Stimulated activated CD4-positive, alpha-beta T cell treated with anti-CD3 and anti-CD28 coated beads, TNF-alpha, amount 100 ng/mL, for 48 hours (primary cell): ENCODE results near the gene CYB561D1.

Source experiments
- DNase-seq, 3 donors: peaks; one replicate each; pipeline ENCODE4 v3.0.0-alpha.2; 2020; ENCODE audit warnings: low read depth in 3 of 3

Gene CYB561D1

DNA sequence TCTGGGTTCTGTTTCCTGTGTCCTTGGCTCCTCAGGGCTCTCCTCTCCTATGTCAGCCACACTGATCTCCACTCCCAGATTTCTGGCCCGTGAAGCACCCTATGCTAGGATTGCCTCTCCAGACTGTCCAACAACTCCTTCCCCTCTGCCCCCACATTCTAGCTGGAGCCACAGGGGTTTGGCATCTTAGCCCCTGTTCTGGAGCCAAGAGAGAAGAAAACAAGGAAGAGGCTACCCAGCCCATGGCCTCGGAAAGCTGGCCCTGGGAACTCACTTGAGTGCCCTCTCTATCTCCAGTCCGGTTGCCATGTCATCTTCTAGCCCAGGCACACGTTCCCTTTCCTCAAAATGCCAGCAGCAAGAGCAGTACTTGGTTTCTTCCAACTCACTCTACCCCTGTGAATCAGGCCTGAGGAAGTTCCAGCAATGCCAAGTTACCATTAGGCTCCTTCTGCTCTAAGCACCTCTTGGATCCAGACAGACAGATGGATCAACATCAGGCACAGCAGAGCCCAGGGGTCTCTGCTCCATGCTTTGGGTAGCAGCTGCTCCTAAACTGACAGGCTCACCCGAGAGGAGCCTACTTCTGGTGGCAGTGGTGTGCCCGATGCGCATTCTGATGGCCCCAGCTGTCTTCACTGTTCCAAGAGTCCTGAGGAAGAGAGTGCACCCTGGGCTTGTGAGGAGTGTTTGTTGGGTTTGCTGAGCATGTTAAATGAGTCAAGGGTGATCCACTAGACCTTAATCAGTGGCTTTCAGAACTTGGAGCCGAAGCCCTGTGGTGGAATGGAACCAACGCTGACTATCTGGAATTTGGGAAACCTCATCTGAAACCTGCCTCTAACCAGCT is 34.2 kb downstream of the CYB561D1 start:
- DNase-seq: no peak

DNA sequence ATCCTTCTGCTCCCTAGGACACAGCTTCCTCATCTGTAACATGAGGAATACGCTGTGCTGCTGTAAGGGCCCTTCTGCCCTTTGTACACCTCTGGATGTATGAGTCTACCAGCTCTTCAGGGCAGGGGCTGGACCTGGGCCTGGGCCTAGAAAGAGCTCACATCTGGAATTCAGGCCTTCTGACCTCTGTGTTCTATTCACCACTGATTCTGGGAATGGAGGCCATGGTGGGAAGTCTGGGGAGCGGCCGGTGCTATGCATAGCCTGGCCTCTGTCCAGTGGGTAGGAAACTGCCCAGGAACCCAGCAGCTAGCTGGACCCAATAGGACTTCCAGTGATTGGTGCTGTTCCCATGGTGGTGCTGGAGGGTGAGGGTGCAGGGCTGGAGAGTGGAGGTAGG is 34.8 kb downstream of the CYB561D1 start:
- DNase-seq: no peak

DNA sequence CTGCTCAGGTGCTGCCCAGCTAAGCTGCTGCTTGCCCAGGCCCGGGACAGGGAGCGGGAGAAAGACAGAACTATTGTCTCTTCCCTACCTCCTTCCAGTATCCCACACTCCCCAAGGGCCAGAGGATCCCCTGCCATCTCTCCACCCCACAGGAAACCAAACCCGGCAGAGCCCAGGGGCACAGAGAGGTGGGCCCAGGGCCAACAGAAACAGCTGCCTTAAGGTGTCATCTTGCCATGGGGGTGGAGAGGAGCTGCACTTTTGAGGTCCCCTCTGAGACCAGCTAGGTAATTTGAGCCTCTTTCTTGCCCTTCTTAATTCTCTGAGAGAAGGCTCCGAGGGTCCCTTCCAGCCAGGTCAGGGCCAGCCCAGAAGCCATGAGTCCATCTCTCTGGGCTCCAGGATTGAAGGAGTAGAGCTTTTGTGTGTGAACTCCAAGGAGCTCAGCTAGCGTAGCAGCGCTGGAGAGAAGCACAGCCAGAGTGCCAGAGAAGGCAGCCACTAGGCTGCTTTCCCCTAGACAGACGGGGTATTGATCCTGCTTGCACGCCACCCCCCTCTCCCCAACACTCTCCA is 36.1 kb downstream of the CYB561D1 start:
- no peak for DNase-seq

DNA sequence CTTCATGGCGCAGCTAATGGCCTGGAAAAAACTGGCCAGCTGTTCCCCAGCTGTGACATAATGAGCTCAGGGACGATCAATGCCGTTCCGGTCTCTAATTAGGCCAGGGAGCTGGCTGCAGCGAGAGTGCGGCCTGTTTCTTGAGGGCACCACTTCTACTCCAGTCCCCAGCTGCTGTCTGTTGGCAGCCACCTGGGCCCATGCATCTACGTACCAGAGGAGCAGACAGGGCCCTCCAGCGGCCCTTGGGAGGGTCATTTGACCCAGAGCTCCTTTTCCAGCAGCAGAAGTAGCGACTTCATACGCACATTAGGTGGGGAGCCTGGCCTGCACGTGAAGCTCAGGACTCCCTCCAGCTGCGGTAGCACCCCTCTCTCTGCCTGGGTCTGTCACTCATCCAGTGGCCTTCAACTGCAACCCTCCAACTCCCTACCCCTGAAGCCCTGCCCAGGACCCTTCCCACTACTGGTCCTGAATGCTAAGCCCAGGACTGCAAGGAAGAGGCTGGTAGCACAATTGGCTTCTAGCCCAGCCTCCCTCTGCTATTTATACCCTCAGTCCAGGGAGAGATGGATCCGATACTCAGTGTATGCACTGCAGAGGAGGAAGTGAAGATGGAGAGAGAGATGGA is 36.7 kb downstream of the CYB561D1 start:
- DNase-seq: no peak

DNA sequence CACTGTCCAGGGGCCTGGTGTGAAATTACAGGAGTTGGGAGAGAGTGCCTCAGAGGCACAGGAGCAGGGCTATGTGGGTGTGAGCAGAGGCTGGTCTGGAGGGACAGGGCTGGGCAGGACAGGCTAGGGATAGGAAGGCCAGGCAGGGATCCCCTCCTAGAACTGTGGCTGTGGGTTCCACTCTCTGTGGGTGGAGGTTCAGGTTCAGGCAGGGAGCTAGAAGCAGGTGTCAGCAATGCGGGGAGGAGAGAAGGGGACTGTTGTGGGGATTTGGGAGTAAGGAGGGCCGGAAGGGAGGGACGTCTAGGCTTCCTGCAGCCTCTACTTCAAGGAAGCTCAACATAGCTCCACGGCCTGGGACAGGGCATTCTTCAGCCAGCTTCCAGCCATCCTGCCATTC is 37.5 kb downstream of the CYB561D1 start:
- no peak for DNase-seq

DNA sequence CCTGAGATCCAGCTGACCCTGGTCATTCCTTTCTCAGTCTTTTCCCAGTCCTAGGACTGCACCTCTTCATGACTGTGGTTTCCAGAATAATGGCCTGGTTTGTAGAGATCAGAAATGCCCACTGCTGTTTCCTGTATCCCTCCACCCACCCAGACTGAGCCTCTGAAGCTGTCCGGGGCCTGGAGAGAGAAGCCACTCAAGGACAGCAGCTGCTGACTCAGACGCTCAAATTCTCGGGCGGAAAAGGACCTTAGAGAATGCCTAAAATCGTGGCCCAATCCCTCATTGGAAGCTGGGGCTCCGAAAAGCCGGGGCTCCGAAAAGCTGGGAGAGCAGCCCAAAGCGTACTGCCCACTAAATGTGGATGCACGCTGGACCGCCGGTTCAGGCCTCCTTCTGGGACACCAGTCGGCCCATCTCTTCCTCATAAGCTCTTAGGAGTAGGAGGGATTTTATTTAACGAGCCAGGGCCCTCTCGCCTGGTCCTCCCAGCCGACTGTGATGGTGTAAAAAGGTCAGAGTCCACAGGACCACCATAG is 38.0 kb downstream of the CYB561D1 start:
- DNase-seq: no peak

DNA sequence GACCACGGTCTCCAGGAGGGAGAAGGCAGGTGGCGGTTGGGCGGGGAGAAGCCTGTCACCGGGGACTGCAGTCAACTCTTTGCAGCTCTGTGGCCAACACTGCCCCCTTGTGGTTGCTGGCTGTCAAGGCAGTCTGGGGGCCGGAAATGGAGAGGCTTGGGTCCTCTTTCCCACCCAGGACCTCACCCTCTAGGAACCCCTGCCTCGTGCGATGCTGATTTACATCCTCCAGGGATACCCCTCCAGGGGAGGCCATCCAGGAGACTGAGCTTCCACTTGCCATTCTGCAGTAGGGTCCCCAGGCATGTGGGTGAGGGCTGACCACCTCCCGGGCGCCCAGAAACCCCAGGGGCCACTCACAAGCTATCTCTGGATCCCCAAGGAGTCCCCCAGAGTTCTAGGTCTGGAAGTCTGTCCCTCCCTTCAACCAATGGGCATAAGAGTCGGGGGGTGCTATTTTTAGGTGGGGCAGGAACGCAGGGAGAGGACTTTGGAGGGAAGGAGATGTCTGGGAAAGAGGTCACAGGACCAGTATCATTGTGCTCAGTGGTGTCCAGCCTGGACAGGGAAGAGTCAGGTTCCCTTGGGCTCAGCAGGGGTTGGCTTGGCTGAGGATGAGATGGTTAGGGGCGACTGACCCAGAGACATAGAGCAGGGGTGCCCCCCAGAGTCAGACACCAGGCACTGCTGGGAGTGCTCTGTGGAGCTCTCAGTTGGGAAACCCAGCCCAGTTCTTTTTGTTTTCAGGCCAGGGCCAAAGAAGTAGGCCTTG is 38.7 kb downstream of the CYB561D1 start:
- DNase-seq: peak; percentile 82 to 89 (median 82)

DNA sequence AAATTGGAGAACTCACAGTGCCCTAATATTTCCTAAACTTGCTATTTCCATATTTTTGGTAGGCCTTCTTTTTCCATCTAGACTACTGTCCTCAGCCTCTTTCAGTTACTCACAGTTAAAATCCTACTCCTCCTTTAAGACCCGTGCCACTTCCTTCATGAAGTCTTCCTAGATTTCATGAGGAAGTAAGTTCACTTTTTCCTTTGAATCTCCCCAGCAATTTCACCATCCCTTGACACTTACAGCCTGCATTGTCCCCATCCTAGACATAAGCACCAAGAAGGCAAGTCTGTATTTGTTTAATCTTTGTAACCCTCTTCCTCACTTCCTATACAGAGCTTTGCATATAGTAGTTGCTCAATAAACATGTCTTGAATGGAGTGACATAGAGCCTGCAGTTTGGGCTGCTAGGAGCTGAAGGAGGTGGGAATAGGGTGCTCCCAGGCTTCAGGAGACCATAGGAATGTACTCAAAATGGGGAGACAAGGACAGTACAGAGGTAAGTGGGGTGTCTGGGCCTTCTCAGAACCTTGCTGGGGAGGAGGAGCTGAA is 40.5 kb downstream of the CYB561D1 start:
- DNase-seq: no peak

DNA sequence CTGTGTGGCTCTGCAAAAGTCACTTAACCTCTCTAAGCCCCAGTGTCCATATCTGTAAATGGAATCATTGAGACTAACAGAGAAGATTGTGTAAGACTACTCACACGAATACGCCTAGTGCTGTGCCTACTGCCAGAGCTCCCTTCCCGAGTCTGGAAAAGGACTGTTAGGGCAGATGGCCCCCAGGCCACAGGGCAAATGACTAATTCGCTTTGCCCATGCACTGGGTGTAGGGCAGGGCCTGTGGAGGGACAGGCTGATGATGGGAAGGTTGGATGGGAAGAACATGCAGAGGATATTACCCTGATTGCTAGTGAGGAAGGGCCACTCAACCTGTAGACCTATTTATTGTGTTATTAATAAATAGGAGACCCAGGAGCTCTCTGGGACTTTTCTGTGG is 41.6 kb downstream of the CYB561D1 start:
- DNase-seq: no peak

DNA sequence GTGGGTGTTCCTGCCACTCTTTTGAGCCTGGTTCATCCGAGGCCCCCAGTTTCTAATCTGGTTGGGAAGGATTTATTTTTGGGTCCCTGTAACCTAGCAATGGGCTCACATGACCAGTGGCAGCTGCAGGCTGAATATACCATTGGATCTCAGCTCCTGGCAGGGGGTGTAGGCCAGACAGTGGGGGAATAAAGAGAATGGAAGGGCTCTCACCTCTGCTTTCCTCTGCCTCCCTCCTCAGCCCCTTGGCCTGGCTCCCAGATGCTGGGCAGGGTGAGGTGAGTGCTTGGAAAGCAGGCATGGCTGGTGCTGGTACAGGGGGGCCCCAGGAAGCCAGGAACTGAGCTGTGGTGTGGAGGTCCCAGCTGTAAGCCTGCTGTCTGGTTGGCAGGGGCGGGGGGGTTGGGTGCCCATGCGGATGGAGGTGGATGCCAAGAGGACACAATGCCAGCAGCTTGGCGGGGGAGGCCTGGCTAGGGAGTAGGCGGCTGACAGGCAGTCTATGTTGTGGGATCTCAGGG is 42.1 kb downstream of the CYB561D1 start:
- no peak for DNase-seq

DNA sequence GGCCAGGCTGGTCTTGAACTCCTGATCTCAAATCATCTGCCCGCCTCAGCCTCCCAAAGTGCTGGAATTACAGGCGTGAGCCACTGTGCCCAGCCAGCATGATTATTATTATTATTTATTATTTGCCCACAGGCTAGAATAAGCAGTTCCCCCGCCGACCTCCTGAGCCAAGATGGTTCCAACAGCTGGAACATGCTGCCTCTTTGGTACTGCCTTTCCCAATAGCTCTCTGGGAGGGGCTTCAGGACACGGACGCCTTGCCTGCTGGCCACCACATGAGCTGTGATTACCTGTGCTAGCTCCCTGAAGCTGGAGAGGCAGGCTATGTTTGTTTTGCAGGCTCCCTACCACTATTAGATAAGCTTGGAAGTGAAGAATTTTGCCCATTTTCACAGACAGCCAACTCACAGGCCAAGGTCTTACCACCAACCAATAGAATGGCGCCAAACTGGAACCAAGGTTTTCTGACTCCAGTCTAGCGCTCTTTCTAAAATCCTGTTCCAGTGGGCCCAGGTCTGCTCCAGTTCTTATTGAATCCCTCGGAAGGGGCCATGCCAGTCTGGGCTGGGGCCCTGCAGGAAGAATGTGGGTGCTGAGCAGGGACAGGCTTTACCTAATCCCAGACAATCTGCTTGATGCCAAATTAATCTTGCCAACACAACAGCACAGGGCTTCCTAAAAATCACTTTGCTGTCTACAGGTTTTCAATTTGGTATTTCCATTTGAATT is 43.7 kb downstream of the CYB561D1 start:
- DNase-seq: no peak

DNA sequence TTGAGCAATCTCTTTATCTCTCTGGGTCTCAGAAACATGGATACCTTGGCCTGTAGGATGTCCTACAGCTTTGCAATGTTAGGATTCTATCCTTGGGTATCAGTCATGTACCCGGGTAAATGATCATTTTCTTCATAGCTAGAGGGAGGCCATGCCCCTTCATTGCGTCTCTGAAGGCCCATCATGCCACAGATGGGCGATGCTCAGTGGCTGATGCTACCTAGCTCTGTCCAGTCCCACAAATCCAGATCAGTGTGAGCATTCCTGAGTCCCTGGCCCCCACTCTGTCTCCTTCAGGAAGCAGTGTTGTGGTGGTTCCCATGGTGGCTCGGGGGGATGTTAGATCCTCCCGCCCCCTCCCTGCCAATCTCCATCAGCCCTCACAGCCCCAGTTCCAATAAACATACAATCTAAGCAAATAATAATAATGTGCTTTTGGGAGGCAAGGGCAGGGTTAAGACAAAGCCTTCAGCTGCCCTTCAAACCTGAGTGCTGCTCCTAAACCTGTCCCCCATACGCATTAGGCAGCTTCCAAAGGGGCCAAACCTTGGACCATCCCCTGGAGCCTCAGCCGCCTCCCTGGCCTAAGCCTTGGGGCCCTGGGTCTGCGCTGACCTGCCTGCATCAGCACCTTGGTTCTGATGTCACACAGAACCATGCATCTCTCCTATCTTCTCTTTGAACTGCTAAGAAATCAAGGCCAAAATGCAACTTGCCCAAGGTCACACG is 45.1 kb downstream of the CYB561D1 start:
- no peak for DNase-seq

DNA sequence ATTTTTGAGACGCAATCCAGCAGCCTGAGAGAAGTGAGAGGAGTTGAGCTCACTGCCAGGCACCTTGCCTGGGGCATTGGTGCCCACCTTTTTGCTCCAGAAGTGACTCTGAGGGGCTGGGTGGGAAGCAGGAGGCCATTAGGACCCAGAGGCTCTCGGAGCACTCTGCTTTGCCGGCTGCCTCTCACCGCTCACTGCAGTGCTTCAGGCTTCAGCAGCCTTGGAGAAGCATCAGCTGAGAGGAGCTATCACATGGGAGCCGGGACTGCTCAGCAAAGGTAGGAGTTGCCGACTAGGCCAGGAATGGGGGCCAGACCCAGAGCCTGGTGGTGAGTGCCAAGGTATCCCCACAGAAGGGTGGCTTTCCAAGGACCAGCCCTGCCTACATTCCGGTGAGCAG is 45.8 kb downstream of the CYB561D1 start, which contains the start of gene GPR61:
Gene GPR61 (plus strand): TSS at position 197 of the 400 bp plus-strand sequence. CDS start 3,151 bp downstream, outside the sequence.
- no peak for DNase-seq

DNA sequence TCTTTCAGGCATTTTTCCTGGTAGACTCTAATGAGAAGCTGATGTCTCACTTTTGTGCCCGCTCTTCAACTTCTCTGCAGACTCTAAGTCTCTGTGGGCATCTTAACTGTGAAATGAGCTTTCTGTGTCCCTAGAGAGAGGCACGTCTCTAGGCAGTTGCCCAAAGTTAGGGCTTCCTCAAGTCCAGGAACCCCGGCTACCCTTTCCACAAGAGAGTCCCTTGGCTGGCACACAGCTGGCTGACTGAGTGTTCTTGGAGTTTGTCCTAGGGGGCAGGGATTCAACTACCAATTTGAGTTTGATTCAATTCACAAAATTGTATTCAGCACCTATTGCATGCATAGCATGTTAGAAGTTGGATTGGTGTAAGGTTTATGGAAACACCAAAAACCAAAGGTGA is 47.2 kb downstream of the CYB561D1 start:
- DNase-seq: no peak

DNA sequence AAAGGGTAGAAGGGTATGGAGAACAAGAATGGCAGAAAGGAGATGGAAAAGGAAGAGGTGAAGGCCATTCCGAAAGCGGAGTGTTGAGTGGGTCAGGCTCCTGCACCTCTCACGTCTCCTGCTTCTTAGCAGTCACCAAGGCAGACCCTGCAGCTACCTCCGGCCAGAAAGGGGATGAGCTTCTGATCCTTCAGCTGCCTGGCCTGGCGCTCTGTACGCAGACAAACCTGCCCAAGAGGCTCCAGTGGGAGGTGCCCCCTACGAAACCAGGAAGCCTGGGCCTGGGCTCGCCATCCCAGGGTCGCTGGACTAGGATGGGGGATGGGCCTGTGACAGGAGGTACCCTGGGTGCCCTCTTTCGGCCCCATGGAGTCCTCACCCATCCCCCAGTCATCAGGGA is 48.8 kb downstream of the CYB561D1 start:
- DNase-seq: no peak

DNA sequence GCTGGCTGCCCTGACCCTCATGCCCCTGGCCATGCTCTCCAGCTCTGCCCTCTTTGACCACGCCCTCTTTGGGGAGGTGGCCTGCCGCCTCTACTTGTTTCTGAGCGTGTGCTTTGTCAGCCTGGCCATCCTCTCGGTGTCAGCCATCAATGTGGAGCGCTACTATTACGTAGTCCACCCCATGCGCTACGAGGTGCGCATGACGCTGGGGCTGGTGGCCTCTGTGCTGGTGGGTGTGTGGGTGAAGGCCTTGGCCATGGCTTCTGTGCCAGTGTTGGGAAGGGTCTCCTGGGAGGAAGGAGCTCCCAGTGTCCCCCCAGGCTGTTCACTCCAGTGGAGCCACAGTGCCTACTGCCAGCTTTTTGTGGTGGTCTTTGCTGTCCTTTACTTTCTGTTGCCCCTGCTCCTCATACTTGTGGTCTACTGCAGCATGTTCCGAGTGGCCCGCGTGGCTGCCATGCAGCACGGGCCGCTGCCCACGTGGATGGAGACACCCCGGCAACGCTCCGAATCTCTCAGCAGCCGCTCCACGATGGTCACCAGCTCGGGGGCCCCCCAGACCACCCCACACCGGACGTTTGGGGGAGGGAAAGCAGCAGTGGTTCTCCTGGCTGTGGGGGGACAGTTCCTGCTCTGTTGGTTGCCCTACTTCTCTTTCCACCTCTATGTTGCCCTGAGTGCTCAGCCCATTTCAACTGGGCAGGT is 49.5 kb downstream of the CYB561D1 start:
- no peak for DNase-seq

DNA sequence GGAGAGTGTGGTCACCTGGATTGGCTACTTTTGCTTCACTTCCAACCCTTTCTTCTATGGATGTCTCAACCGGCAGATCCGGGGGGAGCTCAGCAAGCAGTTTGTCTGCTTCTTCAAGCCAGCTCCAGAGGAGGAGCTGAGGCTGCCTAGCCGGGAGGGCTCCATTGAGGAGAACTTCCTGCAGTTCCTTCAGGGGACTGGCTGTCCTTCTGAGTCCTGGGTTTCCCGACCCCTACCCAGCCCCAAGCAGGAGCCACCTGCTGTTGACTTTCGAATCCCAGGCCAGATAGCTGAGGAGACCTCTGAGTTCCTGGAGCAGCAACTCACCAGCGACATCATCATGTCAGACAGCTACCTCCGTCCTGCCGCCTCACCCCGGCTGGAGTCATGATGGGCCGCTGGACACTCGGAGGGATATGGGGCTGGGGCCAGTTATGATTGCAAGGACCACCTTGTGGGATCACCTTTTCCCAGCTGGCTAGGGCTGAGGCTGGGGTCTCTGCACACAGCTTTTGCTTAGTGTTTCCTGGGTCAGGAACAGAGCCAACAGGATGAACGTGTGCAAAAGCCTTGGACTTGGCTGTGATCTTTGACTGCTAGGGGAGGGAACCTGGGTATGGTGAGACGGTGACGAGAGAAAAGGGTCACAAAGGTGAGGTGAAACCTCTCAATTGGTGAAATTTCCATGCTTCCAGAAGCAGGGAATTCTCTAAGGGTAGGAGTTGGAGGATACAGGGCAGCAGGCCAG is 50.3 kb downstream of the CYB561D1 start:
- DNase-seq: no peak

DNA sequence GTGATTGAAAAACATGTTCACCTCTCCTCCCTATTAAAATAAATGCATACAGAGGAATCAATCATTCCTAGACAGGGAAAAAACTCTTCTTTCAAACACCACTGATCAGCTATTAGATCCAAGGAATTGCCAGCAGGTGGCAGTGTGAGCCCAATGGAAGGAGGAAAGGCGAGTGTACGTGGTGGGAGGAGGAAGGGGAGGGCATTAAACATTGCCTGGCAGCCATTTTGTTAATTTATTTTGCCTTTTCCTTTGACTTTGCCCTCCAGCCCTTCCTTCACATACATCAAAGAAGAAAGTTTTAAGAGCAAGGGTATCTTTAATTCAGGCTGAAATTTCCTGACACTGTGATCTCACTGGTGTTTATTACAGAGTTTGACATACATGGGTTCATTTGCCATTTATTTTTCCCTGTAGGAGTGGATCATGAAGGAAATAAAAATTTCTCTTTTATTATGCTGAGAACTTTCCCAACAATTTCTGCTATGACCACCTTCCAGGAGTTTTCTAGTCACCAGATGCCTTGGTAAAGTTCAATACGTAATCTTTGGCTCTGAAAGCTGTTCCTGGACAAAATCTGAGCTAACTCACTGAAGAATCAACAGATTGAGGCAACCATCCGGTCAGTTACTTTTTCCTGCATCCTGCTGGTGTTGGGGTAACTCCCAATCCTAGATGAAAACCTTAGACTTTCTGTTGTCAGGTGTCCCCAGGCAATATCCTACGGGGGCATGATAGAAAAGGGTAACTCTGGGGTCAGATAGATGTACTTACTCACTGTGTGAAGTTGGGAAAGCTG is 52.6 kb downstream of the CYB561D1 start:
- peak; percentile 77 to 94 (median 82) for DNase-seq
